NCI-H1048 (cell line): ENCODE data around the gene ADGRL3.

Source experiments
- DNase-seq: peaks from one replicate; lab custom pipeline; 2025; lab: John Stamatoyannopoulos, UW

Gene ADGRL3

GRCh38 chr4:61277785-61278760 lies 77.9 kb downstream of the ADGRL3 start:
- no peak for DNase-seq

GRCh38 chr4:61292322-61292721 lies 92.2 kb downstream of the ADGRL3 start:
- DNase-seq, result no peak

DNA sequence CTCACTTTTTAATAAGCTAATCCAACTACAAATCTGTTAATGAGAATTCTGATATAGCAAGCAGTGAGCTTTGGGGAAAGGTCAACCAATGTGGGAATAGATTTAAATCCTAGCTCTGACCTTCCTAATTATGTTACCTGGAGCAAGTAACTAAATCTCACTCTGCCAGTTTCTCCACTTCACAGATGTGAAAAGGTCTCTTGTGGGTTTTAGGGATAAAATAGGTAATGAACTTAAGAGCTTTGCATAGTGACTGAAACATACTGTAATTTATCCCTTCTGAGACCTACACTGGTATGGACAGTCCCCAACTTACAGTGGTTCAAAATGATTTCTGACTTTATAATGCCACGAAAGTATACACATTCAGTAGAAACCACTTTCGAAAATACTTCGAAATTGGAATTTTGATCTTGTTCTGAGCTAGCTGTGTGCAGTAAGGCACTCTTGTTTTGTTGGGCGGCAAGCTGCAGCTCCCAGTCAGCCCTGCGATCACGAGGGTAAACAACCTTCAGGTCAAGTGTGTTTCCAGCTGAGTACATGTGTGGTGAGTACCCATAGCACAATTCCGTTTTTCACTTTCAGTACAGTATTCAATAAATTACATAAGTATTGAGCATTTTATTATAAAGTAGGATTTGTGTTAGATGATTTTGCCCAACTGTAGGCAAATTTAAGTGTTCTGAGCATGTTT lies 93.7 kb downstream of the ADGRL3 start:
- no peak for DNase-seq

- DNase-seq, result no peak
Measured at GRCh38 chr4:61294936-61295335, 94.8 kb downstream of the ADGRL3 start.

- no peak for DNase-seq
Measured at GRCh38 chr4:61296144-61296543, 96.0 kb downstream of the ADGRL3 start.

- no peak for DNase-seq
Measured at GRCh38 chr4:61298178-61298740, 98.1 kb downstream of the ADGRL3 start.

GRCh38 chr4:61299316-61299715 lies 99.2 kb downstream of the ADGRL3 start:
- no peak for DNase-seq

GRCh38 chr4:61300266-61300844 lies 100.2 kb downstream of the ADGRL3 start:
- no peak for DNase-seq

- DNase-seq, result no peak
Measured at GRCh38 chr4:61301271-61301670, 101.1 kb downstream of the ADGRL3 start.

- DNase-seq, result no peak
Measured at GRCh38 chr4:61308033-61308432, 107.9 kb downstream of the ADGRL3 start.

DNA sequence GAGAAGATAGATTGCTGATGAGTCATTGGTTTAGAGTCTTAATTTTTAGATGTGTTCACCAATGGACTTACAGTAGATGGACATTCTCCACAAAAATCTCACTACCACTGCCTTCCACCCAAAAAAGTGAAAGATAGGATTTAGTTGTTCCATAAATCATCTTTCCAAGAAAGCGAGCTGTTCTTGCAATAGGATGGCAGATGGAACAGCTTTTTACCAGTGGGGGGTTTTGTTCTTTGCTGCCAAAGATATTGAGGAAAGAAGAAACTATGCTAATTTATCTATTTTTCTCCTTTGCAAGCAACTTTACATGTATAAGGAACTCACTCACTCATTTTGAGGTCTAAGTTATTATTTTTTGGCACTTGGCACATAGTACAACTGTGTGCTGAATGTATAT lies 109.5 kb downstream of the ADGRL3 start:
- no peak for DNase-seq

- DNase-seq, result no peak
Measured at GRCh38 chr4:61312526-61312925, 112.4 kb downstream of the ADGRL3 start.

DNA sequence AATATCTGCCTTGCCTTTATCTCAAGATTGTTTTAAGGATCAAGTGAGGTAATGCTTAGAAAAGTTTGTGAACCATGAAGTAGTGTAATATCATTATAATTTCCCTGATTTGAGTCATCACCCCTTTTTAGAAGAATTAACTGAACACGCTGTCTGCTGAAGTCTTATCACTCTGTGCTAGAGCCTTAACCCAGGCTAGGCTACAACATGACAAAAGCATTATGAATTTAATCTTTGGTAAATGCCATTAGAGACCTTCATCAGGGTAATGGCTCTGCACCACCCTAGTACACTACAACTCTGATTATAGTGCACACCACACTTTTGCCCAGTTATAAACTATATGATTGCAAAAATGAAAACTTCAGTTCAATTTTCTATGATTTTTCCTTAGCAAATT lies 118.3 kb downstream of the ADGRL3 start:
- DNase-seq, result no peak

GRCh38 chr4:61319156-61319555 lies 119.0 kb downstream of the ADGRL3 start:
- no peak for DNase-seq

DNA sequence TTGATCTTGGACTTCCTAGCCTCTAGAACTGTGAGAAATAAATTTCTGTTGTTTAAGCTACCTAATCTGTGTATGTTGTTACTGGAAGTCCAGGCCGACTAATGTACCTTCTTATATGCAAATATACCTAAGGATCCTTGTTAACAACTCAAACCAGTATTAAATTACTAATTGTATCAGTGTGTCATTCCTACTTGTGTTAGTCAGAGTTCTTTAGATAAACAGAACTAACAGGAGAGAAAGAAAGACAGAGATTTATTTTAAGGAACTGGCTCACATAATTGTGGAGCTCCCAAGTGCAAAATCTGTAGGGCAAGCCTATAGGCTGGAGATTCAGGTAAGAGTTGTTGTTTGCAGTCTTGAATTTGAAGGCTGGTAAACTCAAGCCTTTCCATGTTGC lies 120.0 kb downstream of the ADGRL3 start:
- no peak for DNase-seq

- DNase-seq, result no peak
Measured at GRCh38 chr4:61320631-61321030, 120.5 kb downstream of the ADGRL3 start.

- no peak for DNase-seq
Measured at GRCh38 chr4:61332693-61333092, 132.6 kb downstream of the ADGRL3 start.

- no peak for DNase-seq
Measured at GRCh38 chr4:61333490-61333889, 133.4 kb downstream of the ADGRL3 start.

- DNase-seq, result no peak
Measured at GRCh38 chr4:61335241-61335763, 135.2 kb downstream of the ADGRL3 start.

DNA sequence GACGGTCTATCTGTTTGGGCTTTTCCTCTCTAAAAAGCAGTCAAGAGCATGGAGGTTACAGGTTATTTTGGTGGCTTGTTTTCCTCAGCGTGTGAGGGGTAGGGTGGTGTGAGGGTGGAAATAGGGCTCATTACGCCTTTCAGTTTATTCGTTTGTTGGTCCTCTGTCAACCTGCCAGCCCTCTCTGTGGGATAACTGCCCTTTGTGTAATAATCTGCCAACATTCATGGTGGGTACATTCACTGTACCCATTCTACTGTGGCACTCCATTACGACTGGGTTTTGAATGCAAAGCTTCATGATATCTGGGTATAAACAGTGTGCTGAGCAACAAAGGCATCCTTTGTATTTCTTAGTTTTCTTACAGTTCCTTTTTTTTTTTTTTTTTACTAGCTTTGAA lies 136.4 kb downstream of the ADGRL3 start:
- no peak for DNase-seq

DNA sequence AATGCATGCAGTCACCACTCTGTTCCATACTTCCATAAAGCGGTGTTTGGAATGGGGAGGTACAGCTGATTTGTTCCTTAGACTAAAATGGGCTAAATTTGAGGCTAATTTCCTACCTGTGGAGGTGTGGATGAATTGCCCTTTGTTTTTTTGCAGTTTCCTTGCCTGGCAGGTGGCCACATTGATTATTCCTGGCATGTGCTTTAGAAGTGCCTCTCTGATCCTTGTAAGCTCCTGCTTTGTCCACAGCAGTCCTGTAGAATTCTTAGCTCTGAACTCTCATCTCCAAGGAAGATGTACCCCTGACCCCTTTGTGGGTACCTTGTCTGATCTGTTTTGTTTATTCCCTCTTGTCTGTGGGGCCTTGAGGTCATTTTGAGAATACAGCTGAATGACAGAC lies 136.8 kb downstream of the ADGRL3 start:
- DNase-seq, result no peak

DNA sequence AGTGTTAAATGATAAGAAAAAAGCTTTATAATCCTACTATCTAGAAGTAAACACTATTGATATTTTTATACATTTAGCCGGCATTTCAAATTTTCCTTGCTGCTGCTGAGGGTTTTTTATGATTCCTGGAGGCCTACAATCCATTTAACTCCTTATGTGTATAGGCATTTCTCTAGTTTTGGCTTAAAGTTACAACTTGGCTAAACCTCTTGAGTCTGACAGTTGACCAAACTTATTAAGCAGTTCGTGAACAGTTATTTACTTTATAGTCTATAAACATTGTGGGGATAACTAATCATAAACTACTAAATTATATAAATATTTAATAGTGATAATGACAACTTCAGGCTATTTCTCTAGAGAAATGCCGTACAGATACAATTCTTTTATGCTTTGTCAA lies 141.9 kb downstream of the ADGRL3 start:
- no peak for DNase-seq
